ENCODE measurements around the gene LEFTY1.
"Not testable (repeated sequence)": the region's sequence is repeated elsewhere in the genome, so short reads cannot be mapped to it uniquely, and the experiment has no call there.

The LEFTY1 gene

DNA sequence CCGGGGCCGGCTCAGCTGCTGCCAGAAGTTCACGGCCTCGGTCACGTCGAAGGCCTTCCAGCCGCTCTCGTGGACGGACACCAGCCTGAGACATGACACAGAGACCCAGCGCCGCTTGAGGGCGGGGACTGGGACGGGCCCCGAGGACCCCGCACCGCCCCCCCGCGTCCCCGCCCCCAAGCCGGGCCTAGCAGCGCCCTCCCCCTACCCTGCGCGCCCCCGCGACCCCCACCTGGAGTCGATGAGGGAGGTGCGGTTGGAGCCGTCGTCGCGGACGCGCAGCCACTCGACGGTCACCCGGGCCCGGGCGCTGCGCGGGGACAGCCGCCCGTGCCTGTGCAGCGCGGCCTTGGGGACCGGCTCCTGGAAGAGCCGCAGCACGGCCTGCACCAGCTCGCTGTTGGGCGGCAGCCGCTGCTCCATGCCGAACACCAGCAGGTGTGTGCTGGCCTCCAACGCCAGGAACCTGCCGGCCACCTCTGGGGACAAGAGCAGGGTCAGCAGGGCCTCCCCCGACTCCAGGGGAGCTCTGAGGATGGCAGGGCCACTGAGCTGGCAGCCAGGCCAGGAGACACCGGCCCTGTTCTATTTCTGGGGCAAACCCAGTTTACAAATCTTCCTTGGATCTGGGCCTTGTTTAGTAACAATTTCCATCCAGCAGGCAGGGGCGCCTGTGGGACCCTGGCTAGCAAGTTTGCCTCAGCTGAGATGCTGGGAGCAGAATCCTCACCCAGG is 1.2 kb downstream of the LEFTY1 start:
- not testable (repeated sequence) for DNase-seq

DNA sequence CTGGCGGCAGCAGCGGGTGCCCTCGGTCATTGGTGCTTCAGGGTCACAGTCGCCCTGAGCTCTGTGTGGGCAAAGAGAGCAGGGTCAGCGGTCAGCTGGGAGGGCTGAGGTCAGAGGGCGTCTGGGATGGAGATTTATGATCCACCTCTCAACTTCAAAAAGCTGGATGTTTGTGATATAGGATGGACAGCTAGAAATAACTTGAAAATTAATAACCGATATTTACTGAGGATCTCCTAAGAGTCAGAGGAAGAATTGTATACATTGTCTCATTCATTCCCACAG is 2.0 kb downstream of the LEFTY1 start:
- DNase-seq = no peak

DNA sequence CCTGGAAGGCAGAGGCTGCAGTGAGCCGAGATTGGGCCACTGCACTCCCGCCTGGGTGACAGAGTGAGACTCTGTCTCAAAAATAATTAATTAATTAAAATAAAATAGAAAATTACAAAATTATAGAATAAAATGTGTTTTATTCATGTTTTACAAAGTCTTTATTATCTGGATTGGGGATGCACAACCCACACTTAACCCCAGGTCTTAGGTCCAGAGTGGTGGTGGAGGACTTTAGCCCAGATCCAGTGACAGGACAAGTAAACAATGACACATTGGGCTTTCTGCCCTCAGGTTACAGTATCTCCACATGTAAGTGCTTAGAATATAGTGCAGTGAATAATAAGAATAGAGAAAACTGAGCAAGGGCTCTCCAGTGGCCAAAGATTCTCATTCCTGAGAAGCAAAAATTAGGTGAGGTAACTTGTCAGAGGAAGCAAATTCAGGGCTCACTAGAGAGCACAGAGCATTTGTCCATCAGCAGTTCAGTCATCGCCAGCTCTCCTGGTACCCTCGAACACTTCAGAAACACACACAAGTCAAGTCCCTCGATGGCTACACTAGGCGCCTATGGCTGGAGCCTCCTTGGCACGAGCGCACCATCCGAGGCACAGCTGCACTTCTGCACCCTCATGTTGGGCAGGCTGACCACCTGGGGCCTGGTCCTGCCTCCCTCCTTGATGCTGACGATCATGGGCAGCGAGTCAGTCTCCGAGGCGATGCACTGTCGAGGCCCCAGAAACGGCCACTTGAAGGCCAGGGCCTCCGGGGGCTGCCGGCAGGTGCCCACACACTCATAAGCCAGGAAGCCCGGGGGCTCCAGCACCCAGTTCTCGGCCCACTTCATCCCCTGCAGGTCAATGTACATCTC is 2.6 kb downstream of the LEFTY1 start:
- DNase-seq = no peak

DNA sequence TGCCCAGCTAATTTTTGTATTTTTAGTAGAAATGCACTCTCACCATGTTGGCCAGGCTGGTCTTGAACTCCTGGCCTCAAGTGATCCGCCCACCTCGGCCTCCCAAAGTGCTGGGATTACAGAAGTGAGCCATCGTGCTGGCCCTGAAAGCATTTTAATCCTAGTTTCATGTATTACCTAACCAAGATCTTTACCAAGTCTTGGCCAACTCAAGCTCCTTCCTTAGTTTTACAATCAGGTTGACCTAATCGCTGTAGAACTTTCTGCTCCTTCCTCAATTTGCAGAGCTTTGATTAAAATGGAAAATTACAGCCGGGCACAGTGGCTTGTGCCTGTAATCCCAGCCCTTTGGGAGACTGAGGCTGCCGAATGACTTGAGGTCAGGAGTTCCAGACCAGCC is 3.6 kb downstream of the LEFTY1 start:
- DNase-seq = no peak

DNA sequence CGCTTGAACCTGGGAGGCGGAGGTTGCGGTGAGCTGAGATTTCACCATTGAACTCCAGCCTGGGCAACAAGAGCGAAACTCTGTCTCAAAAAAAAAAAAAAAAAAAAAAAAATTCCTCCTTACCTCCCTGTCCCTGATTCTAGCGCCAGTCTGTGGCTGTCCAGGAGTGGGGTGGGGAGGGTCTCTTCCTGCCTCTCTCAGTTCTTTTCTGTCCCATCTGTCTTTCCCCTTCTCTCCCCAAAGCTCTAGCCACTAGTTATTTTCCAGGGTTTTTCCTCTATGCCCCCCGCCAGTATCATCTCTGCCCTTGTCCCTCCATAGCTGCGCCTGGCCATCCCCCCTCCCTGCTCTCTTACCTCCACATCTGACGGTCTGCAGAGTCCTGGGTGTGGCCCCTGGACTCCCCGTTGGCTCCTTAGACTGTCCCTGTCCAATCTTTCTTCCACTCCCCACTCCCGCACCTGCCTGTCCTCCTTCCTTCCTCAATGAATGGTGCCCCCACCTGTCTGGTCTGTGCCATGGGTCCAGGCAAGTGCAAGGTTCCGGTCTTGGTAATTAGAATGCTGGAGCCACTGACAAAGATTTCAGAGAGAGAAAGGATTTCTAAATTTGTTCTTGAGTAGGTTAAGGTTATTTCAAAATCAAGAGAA is 5.2 kb downstream of the LEFTY1 start:
- DNase-seq = no peak

DNA sequence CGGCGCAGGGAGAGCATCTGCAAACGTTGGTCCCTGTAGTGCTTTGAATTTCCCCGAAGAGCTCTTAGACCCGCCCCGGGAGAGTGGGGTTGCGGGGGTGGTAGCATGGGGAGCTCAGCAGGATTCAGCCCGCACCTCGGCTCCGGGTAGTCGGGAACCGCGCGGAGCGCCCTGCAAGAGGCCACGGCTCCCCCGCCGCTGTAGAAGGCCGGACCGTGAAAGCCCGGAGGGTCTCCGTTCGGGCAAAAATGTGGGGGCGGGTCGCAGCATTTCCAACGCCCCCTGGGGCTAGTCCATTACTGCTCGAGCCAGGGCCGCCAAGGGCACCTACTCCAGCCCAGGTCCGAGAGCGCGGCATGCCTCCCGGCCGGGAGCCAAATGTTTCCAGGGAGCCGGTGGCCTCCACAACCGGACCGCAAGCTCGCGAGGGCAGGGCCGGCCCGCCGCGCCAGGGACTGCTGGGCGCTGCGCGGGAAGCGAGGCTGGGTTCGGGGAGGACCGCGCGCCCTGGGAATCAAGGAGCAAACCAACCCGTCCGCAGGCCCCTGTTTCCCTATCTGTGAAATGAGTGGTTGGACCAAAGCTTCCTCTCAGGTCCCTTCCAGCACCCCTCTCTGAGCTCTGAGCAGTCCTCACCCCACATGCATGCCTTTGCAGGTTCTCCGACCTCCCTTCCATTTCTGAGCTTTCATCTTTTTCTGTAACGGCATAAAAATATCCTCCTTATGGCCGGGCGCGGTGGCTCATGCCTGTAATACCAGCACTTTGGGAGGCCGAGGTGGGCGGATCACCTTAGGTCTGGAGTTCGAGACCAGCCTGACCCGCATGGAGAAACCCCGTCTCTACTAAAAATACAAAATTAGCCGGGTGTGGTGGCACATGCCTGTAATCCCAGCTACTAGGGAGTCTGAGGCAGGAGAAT is 6.0 kb downstream of the LEFTY1 start:
- DNase-seq = peak; percentile 41

DNA sequence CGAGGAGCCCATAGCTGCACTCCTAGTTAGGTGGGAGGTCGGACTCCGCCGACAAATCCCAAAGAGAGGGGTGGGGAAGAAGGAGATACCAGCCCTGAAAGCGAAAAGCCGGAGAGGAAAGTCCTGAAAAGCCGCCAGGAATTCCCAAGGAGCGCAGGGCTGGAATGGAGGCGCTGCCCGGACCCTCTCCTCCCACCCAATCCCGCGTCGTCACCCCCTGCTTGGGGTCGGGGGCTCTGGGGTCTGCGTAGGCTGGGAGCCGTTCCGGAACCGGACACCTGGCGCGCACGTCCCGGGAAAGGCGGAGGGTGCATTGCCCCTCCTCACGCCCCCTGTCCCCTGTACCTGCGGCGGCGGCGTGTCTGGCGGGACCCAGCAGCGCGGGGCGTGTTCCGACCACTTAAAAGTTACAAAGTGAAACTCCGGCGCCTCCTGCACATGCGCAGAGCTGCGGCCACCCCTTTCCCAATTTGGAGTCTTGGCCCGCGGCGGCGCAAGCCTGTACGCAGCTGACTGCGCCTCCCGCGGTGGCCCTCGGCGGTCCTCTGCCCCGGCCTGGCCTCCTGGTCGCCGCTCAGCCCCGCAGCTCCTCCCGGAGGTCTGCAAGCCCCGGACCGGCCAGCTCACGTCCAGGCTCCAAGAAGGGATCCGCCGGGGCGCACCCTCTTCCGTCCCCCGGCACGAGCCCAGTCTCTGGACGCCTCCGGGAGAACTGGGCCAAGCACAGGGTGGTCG is 6.8 kb downstream of the LEFTY1 start, which contains the start of gene TMEM63A:
Gene TMEM63A, minus strand, starts transcription at position 422 of the 735 bp plus-strand sequence. CDS start 4,800 bp downstream, outside the sequence.
- DNase-seq = peak; percentile 81

DNA sequence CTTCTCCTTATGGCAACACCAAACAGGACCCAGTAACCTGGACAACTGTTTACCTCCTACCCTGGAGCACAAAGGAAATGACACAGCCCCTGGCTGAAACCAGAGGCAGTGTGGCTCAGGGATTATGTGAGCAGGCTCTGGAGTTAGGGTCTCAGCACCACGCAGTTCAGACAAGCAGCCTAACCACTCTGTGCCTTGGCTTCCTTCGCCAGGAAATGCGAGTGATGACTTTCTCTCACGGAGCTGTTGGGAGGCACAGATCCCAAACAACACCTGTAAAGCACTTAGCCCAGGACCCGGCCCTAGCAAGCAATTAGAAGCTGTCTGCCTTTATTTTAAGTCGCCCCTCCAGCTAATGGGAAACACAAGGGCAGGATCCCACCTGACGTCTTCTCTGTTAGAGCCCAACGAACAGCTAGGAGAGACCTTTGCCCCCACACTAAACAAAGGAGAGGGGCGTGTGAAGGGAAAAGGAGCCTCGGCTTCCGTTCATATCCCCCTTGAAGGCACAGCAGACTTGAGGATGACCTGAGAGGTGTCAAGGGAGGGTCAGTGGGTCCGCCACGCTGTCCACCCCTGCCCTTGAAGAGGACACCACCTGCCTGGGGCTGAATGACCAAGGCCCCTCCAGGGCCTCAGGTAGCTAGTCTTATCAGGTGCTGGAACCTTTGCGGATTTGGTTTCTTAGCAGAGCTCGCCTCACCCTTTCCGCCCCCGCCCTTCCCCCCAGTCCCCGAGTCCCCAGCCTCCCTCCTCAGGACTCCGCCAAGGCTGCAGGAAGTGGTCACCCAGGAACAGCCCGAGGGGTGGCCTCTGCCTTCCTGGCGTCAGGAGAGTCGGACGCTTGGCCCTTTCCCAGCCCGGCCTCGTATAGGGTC is 7.6 kb downstream of the LEFTY1 start:
- peak; percentile 38 for DNase-seq

DNA sequence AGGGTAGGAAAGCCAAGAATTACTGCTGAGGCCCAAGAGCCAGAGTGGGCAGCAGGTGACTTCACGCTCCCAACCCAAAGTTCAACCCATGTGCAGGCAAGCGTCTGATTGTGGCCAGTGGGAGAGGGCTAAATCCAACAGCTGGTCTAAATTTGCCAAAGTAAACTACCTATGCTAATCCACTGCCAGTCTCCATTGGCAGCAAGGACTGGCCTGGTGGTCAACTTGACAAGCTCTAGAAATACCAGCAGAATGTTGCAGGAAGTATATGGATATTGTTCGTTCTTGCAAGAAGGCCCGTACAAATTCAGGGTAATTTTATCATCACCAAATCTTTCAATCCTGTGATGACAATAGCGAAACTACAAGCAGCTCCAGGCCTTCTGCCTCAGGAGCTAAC is 8.3 kb downstream of the LEFTY1 start:
- DNase-seq = no peak

DNA sequence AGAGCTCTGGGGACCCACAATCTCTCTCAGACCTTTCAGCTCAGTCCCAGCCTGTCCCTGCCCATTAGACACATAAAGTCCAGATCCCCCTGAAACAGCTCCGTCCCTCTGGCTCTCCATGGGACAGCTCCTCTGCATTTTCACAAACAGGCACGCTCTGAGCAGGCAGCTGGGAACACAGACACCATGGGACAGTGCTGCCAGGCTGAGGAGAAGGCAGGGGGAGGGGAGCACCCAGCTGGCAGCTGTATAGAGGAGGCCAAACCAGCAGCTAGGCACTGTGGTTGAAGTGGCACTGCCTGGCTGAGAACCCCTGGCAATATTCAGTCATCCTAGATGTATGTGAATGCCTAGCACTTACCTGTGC is 8.7 kb downstream of the LEFTY1 start:
- DNase-seq = no peak

DNA sequence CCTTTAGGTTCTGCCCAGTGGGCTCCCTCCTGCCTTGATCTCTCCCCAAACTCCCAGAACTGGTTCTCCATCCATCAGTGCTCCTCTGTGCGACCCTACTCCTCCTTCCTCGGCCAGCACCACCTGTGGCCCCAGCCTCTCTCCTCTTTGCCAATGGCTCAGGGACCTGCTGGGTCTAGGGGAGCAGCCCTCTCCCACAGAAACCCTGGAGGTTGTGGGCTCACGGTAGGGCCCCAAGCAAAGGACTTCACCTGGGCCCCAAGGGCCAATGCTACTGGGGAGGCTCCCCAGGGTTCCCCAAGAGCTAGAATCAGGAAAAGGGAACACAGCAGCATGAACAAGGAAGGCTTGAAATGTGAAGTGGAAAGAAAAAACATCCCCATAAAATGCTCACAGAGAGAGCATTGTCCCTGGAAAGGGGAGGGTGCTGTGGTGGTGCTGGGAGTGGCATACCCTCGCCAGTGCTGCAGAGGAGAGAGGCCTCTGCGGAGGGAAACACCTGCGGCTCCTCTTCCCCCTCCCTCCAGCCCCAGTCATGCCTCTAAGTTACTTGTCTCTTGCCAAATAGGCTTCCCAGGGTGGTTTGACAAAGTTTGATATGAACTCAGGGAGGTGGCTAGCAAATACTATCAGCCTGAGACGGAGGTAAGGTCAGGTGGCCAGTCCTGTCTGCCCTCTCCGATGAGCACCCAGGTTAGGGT is 9.3 kb downstream of the LEFTY1 start:
- DNase-seq = no peak

DNA sequence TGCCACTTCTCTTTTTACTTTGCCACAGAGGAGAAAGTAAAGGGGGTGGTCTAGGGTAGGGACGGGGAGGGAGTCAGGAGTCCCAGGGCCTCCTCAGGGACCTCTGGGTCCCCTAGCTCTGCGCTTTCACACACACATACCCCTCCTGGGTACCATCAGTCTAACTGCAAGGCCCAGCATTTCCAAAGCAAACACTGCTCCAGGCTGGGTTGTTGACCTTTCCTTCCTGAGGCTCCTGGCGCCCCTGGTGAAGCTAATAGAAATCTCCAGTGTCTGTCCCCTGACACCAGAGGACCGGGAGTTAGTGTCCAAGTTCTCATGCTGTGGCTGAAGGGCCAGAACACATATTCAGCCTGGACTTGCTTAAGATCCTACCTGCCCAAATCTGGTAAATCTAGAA is 10.7 kb downstream of the LEFTY1 start:
- no peak for DNase-seq

DNA sequence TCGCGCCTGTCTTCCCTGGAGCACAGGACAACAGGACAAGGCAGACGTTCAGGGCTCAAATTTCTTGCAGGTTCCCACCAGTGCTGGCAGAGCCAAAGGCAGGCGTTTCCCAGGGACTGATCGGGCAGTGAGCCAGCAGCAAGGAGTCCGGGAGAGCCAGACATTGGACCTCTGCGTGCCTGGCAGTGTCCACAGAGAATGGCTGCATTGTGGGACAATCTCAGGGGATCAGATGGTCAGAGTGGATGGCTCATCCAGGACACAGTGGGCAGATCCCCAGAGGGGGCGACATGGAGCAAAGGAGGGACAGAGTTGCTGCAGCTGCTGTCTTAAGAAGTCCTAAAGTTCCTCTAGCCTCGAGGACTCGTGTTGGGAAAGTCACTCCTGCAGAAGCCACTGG is 11.4 kb downstream of the LEFTY1 start:
- peak; percentile 25 for DNase-seq

DNA sequence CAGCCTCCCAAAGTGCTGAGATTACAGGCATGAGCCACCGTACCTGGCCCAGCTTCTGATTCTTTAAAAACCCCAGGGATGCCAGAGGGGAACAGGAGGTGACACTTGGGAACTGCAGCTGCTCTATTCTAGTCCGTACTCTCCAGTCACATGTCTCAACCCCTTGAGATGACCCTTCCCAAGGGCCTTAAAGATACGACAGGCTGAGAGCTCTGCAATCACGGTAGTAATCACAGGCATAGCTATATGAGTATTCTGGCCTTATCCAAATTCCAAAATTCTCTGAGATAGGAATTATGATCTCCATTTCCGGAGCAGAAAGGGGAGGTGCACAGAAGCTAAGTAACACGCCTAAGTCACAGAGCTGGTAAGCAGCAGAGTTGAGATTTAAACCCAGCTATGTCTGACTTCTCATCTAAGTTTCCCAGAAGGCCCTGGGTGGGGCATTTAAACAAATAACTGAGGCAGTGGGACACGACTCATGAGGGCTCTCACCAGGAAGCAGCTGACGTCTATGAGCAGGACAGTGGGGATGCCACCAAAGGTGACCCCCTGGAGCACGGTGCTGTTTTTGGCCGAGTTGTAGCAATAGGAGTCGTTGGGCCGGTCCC is 11.9 kb downstream of the LEFTY1 start:
- no peak for DNase-seq

DNA sequence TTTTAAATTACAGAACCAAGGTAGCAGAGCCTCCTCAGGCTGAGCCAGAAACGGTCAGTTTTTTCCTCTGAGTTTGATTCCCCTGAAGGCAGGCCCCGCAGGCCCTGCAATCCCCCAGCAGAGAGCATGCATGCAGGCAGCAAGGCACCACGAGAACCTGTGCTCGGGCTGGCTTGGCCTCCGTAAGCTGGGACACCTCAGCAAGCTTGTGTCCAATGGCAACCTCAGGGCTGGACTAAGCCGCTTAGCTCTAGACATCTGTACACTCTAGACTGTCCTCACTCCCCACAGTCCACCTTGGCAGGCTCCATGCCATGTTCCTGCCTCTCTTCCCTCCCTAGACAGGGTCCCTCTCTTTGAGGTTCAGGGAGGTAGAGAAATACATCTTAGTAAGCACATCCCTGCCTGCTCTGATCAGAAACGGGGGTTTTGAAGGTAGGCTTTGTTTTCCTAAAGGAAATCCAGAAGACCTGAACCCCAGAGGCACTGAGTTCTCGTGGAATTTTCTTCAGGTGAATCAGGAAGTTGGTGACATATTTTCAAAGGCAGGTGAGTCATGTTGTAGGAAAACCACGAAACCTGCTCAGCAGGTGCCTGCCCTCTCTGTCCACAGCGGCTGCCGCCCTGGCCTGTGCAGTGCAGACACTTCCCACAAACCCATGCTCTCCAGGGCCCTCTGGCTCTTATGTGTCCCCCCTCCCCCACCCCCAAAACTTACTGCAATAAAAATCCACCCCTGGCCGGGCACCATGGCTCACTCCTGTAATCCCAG is 13.7 kb downstream of the LEFTY1 start:
- DNase-seq = no peak

DNA sequence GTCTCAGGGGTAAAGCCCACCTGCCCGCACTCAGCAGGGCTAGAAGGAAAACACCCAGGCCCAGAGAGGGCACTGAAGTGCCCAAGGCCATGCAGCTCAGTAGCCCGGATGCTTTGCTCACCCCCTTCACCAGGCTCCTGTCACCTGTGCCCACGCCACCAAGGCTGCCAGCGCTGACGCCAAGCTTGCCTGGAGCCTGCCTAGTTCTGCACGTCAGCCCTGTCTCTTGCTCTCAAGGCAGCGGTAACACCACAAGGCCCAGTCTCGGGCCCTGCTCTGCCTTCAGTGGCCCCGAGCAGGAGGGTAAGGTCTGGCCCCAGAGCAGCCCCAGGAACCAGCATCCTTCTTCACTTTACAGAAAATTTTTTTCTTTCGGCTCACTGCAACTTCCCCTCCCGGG is 14.5 kb downstream of the LEFTY1 start:
- DNase-seq = no peak

DNA sequence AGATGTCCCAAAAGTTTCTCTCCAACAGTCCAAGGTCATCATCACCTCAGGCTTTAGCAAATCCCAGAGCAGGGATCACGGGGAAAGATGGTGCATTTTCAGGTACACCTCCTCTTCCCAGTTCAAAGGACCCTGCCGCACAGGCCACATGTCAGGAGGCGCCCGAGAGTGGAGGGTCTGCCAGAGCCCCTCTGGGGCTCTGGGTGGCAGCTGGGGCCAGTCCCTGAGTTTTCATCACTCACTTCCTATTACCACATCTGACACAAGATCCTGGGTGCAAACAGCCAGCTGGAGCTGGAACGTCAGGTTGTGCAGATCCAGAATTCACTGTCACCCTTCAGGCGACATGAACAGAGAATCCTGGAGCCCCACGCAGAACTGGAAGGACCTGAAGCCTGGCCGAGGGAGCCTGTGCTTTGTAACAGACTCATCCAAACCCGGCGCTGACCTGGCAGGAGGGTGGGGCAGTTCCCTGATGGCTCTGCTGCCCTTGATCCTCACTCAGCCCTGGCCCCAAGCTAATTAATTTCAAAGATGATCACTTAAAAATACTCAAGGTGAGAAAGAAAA is 15.6 kb downstream of the LEFTY1 start:
- no peak for DNase-seq

DNA sequence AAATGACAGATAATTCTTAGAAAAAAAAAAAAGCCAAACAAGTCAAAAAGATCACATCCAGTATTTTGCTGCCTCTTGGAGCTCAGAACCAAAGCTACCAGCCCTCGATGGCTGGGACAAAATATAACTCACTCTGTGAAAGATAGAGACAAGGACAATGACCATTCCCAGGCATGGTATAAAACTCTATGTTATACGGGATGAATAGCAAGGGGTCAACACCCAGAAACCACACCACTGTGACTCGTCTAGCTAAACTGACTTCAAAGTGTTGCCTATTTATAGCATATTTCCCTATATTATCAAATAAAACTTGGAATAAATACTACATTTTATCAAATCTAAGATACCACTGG is 16.9 kb downstream of the LEFTY1 start:
- DNase-seq = peak; percentile 10

Measured in fibroblast of skin of right biceps (primary cell).